Coronary artery (tissue), 2 donors: Measurements from ENCODE around the gene ELOVL1.

Experiments used
- DNase-seq: peaks from one replicate; pipeline ENCODE4 v3.0.0-alpha.2; 2017; ENCODE audit warnings: low spot score
- H3K27ac ChIP-seq, 2 donors: fragments of 200-600 bp; sonication (generic); one replicate each; pipeline ENCODE4 v1.5.1; 2016 to 2019
- H3K4me3 ChIP-seq: fragments of 200-600 bp; sonication (generic); 2 replicates; pipeline ENCODE4 v1.5.1; 2016; ENCODE audit warnings: mild to moderate bottlenecking, moderate library complexity
- TF ChIP-seq, protein P1 (sequence below): fragments of 200-600 bp; sonication (generic); IDR thresholded peaks from one replicate; pipeline ENCODE4 v1.5.1; 2019; ENCODE audit warnings: antibody characterized with exemption

The ELOVL1 gene

DNA sequence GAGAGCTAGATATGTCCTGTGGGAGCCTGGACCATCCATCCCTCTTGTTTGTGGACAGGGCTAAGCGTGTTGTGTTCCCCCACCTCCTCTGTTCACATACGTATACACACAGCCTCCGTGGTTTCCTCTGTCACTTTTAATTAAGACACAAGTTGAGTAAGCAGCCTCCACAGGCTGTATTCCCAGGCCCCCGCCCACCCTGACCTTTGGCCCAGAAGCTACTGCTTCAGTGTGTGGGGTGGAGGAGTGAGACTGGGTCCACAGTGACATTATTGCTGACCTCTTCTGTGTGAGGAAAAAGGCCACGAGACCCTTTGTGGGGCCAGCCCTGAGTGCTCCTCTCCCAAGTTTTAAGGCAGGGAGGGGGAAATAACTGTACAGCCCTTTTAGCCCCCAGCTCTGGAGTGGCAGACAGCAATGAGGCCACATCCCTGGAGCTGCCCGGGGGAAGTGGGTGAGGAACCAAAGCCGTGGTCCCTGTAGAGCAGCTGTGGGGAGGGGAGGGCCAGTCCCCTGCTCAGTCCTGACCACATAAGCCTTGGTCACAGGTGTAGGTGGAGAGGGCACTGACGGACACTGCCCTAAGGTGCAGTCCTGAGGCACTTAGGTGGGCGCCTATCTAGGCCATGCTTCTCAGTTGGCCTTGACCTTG is 4.4 kb downstream of the ELOVL1 start:
- Histone ChIP-seq H3K4me3 (no peak overlapping the region), H3K27ac (no peak overlapping the region)
- DNase-seq = no peak
- TF ChIP-seq, protein P1, sequence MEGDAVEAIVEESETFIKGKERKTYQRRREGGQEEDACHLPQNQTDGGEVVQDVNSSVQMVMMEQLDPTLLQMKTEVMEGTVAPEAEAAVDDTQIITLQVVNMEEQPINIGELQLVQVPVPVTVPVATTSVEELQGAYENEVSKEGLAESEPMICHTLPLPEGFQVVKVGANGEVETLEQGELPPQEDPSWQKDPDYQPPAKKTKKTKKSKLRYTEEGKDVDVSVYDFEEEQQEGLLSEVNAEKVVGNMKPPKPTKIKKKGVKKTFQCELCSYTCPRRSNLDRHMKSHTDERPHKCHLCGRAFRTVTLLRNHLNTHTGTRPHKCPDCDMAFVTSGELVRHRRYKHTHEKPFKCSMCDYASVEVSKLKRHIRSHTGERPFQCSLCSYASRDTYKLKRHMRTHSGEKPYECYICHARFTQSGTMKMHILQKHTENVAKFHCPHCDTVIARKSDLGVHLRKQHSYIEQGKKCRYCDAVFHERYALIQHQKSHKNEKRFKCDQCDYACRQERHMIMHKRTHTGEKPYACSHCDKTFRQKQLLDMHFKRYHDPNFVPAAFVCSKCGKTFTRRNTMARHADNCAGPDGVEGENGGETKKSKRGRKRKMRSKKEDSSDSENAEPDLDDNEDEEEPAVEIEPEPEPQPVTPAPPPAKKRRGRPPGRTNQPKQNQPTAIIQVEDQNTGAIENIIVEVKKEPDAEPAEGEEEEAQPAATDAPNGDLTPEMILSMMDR = no peak

DNA sequence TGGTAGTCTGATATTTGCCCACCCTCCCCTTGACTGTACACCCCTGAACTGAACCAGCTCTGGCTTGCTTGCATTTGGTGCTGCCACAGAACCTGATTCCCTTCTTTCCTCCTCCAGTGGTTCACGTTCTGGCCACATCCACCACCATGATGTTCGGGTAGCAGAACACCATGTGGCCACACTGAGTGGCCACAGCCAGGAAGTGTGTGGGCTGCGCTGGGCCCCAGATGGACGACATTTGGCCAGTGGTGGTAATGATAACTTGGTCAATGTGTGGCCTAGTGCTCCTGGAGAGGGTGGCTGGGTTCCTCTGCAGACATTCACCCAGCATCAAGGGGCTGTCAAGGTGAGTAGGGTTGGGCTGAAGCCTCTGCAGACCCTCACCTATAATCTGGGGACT is 7.2 kb downstream of the ELOVL1 start:
- Histone ChIP-seq H3K27ac (no peak overlapping the region), H3K4me3 (no peak overlapping the region)
- TF ChIP-seq, protein P1 = no peak
- DNase-seq = no peak

- Histone ChIP-seq H3K27ac (no peak overlapping the region), H3K4me3 (no peak overlapping the region)
- no peak for DNase-seq
- TF ChIP-seq, protein P1 = no peak
Measured at GRCh38 chr1:43359696-43360095, 8.1 kb downstream of the ELOVL1 start.

DNA sequence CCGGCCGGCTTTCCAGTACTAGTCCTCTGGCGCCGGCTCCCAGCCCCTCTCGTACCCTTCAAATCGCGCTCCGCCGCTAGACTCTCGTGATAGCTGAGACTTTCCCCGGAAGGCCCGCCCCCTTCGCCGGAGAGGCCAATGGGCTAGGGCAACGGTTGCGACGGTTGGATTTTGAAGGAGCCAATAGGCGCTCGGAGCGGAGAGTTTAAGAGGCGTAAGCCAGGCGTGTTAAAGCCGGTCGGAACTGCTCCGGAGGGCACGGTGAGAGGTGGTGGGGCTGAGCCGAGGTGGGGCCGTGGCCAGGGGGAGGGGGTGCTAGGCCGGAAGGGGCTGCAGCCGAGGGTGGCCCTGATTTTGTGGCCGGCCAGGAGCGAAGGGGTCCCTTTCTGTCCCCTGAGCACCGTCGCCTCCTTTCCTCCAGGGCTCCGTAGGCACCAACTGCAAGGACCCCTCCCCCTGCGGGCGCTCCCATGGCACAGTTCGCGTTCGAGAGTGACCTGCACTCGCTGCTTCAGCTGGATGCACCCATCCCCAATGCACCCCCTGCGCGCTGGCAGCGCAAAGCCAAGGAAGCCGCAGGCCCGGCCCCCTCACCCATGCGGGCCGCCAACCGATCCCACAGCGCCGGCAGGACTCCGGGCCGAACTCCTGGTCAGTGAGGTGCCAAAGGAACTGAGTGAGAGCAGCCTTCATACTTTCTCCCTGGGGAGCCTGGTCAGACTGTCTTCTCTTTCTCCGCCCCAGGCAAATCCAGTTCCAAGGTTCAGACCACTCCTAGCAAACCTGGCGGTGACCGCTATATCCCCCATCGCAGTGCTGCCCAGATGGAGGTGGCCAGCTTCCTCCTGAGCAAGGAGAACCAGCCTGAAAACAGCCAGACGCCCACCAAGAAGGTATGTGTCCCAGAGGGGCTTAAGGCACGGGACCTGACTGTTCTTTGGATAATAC is 8.8 kb downstream of the ELOVL1 start, which contains the start of gene CDC20:
TSS of gene CDC20 (plus strand) at position 236 of the 948 bp plus-strand sequence. CDS start at position 471, 235 bp downstream.
- peak; percentile 99 for DNase-seq
- H3K27ac ChIP-seq = peak within 1 kb of the TSS; percentile 81 to 88
- TF ChIP-seq, protein P1 = no peak
- peak within 1 kb of the TSS; percentile 75 for H3K4me3 ChIP-seq

DNA sequence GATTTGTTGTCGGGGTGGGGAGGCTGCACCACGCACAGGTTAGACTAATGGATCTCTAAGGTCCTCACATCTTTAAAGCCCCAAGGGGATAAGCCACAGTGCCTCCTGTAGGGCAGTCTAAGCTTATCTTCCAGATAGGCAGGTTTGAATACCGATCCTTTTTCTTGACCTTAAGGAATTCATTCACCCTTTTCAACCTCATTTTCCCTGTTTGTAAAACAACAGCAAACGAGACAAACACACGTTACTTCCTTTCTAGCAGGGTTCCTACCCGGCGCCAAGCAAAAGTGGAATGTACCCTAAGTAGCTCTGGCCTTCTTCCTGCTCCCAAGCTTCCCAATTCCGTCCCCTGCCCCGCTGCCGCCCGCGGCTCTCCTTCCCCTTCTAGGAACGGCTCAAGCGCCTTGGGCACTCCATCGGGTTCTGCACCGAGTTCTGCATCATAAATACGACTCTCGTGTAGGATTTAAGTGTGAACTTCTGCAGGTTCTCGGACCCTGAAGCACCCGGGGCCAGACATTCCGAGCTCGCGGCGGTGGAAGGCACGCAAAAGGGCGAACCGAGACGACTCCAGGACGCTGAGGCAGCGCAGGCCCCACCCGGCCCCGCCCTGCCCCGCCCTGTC is 9.6 kb downstream of the ELOVL1 start:
- DNase-seq = no peak
- peak overlapping the region; percentile 81 to 88 for H3K27ac ChIP-seq
- TF ChIP-seq, protein P1 = no peak
- H3K4me3 ChIP-seq = peak overlapping the region; percentile 75

GRCh38 chr1:43357251-43357650 is 10.6 kb downstream of the ELOVL1 start:
- Histone ChIP-seq H3K4me3 (no peak overlapping the region), H3K27ac (no peak overlapping the region)
- TF ChIP-seq, protein P1 = no peak
- no peak for DNase-seq
